ENCODE data around the gene AUTS2.

The AUTS2 gene

GRCh38 chr7:70037171-70037933, 439.1 kb downstream of the AUTS2 start:
- DNase-seq (ENCODE audit: low spot score): no peak

- DNase-seq (ENCODE audit: low spot score): no peak
These were observed 441.8 kb downstream of the AUTS2 start for GRCh38 chr7:70040051-70040450.

- peak; percentile 31 for DNase-seq (ENCODE audit: low spot score)
These were observed 442.9 kb downstream of the AUTS2 start for GRCh38 chr7:70040970-70041766.

GRCh38 chr7:70042533-70042932, 444.3 kb downstream of the AUTS2 start:
- DNase-seq (ENCODE audit: low spot score): peak; percentile 2

GRCh38 chr7:70043015-70043538, 444.8 kb downstream of the AUTS2 start:
- DNase-seq (ENCODE audit: low spot score): no peak

GRCh38 chr7:70044064-70044463, 445.8 kb downstream of the AUTS2 start:
- DNase-seq (ENCODE audit: low spot score): no peak

- DNase-seq (ENCODE audit: low spot score): no peak
These were observed 446.2 kb downstream of the AUTS2 start for GRCh38 chr7:70044525-70044924.

- DNase-seq (ENCODE audit: low spot score): no peak
These were observed 446.7 kb downstream of the AUTS2 start for GRCh38 chr7:70044981-70045380.

GRCh38 chr7:70047384-70047783, 449.1 kb downstream of the AUTS2 start:
- DNase-seq (ENCODE audit: low spot score): no peak

GRCh38 chr7:70047891-70048448, 449.7 kb downstream of the AUTS2 start:
- DNase-seq (ENCODE audit: low spot score): no peak

GRCh38 chr7:70051726-70052125, 453.5 kb downstream of the AUTS2 start:
- DNase-seq (ENCODE audit: low spot score): no peak

GRCh38 chr7:70052691-70053090, 454.4 kb downstream of the AUTS2 start:
- no peak for DNase-seq (ENCODE audit: low spot score)

- DNase-seq (ENCODE audit: low spot score): no peak
These were observed 455.1 kb downstream of the AUTS2 start for GRCh38 chr7:70053421-70053820.

- no peak for DNase-seq (ENCODE audit: low spot score)
These were observed 455.7 kb downstream of the AUTS2 start for GRCh38 chr7:70053989-70054388.

GRCh38 chr7:70056363-70056762, 458.1 kb downstream of the AUTS2 start:
- DNase-seq (ENCODE audit: low spot score): no peak

GRCh38 chr7:70060298-70061068, 462.2 kb downstream of the AUTS2 start:
- no peak for DNase-seq (ENCODE audit: low spot score)

- DNase-seq (ENCODE audit: low spot score): no peak
These were observed 465.1 kb downstream of the AUTS2 start for GRCh38 chr7:70063371-70063770.

GRCh38 chr7:70063927-70064326, 465.7 kb downstream of the AUTS2 start:
- DNase-seq (ENCODE audit: low spot score): no peak

GRCh38 chr7:70066844-70067243, 468.6 kb downstream of the AUTS2 start:
- DNase-seq (ENCODE audit: low spot score): no peak

GRCh38 chr7:70068531-70068930, 470.3 kb downstream of the AUTS2 start:
- DNase-seq (ENCODE audit: low spot score): no peak

GRCh38 chr7:70069977-70070376, 471.7 kb downstream of the AUTS2 start:
- no peak for DNase-seq (ENCODE audit: low spot score)

GRCh38 chr7:70071766-70072165, 473.5 kb downstream of the AUTS2 start:
- no peak for DNase-seq (ENCODE audit: low spot score)
